ENCODE results near the gene KCNK15. TPM values are rescaled to one million over a fixed set of nuclear protein-coding genes. Genes with fewer than 3 reads are reported as not detected.

The KCNK15 gene
- total and polyA plus RNA-seq, 10 of the 15 experiments (the other 5 are each of a cell fraction or from before 2014, with no cell fraction given): not detected

DNA sequence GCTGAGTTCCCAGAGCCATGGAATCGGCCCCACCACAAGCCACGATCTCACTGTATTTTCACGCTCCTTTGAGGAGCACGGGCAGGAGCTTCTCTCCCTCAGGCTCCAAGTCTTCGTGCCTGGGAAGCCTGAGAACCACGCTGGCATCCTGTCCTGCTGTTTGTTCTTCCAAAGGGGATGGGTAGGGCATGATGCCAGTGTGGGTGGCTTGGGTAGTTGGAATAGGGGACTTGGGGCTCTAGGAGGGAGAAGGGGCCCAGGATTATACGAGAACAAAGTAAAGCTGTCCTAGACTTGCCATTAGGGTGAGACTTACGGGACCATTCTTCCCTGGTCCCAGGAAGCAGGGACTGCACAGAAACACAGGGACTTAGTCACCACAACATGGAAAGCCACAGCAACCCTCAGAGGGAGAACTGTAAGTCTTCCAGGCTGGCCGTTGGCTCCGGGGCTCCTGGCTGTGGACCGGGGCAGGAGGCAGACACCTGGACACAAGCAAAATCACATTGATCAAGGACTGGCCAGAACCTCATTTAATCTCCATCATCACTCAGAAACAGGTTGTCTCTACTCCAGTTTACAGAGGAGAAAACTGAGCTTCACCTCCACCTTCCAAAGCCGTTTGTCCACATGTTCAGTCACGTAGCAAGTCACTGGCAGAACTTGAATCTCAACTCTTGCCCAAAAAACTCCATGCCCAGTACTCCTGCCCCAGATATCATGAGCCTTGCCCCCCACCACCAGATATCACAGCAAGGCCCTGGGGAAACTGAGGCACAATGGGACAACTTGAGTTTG, 29.2 kb upstream of the KCNK15 start:
- no peak overlapping the region for H3K9ac ChIP-seq (ENCODE audit: control insufficient read depth, insufficient read depth, low read length)
- ChIA-PET CTCF (interaction anchor here (0.6 to 1.1 kb wide), 3 partner anchors 31 to 66 kb away, joined by 3 read pairs; no protein-coding TSS in a partner anchor), SMC1A (ENCODE audit: uncharacterized antibody, unreplicated experiment) (no interaction called here), RAD21 (ENCODE audit: unreplicated experiment) (no interaction called here), POLR2A (no interaction called here)
- H3K27ac ChIP-seq (ENCODE audit: control insufficient read depth, insufficient read depth): no peak overlapping the region
- H3K4me3 ChIP-seq: no peak overlapping the region
- no peak overlapping the region for H3K4me2 ChIP-seq (ENCODE audit: control insufficient read depth, insufficient read depth)
- no TSS peak for BruUV-seq (replicated peaks)
- H3K9me3 ChIP-seq (replicated peaks; ENCODE audit: control insufficient read depth, insufficient read depth, low read length): no peaks in the 10 kb centered on the region
- in situ Hi-C loops (cut with MboI) (no loop called here), intact Hi-C loops (cut with micrococcal nuclease; ENCODE audit: unreplicated experiment) (no loop called here)
- TF ChIP-seq, protein P1, sequence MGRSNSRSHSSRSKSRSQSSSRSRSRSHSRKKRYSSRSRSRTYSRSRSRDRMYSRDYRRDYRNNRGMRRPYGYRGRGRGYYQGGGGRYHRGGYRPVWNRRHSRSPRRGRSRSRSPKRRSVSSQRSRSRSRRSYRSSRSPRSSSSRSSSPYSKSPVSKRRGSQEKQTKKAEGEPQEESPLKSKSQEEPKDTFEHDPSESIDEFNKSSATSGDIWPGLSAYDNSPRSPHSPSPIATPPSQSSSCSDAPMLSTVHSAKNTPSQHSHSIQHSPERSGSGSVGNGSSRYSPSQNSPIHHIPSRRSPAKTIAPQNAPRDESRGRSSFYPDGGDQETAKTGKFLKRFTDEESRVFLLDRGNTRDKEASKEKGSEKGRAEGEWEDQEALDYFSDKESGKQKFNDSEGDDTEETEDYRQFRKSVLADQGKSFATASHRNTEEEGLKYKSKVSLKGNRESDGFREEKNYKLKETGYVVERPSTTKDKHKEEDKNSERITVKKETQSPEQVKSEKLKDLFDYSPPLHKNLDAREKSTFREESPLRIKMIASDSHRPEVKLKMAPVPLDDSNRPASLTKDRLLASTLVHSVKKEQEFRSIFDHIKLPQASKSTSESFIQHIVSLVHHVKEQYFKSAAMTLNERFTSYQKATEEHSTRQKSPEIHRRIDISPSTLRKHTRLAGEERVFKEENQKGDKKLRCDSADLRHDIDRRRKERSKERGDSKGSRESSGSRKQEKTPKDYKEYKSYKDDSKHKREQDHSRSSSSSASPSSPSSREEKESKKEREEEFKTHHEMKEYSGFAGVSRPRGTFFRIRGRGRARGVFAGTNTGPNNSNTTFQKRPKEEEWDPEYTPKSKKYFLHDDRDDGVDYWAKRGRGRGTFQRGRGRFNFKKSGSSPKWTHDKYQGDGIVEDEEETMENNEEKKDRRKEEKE (IDR thresholded peaks at IDR 0.05): no peak
- no peak for TF ChIP-seq BRCA1 (IDR thresholded peaks at IDR 0.05; ENCODE audit: low read depth, low read length)
- no peaks in the 10 kb centered on the region for H3K4me1 ChIP-seq (ENCODE audit: control insufficient read depth, insufficient read depth, low read length)
- H3K27me3 ChIP-seq (replicated peaks in 1 of 2; ENCODE audit: control insufficient read depth in 2 of 2, insufficient read depth in 2 of 2, low read length in 1 of 2): peaks cover 1 to 3% of the 10 kb centered on the region in 2 experiments; a peak in 2 of 4 replicates
- no peaks in the 10 kb centered on the region for H3K79me2 ChIP-seq (ENCODE audit: control insufficient read depth, insufficient read depth, low read length)
- FAIRE-seq (no peak), DNase-seq (ENCODE audit: low read depth, low spot score) (no peak), ATAC-seq (no peak)
- H4K20me1 ChIP-seq (ENCODE audit: control insufficient read depth, insufficient read depth): no peaks in the 10 kb centered on the region
- WGBS (ENCODE audit: insufficient coverage, insufficient replicate concordance, low lambda C conversion rate, missing lambda C conversion rate): 42% methylated on average over 13 of the region's 13 CpGs
- H2AFZ ChIP-seq (ENCODE audit: control insufficient read depth, low read depth, low read length): no peak overlapping the region
- no peaks in the 10 kb centered on the region for H3K36me3 ChIP-seq (ENCODE audit: control insufficient read depth in 2 of 2, insufficient read depth in 2 of 2, low read length in 1 of 2)

DNA sequence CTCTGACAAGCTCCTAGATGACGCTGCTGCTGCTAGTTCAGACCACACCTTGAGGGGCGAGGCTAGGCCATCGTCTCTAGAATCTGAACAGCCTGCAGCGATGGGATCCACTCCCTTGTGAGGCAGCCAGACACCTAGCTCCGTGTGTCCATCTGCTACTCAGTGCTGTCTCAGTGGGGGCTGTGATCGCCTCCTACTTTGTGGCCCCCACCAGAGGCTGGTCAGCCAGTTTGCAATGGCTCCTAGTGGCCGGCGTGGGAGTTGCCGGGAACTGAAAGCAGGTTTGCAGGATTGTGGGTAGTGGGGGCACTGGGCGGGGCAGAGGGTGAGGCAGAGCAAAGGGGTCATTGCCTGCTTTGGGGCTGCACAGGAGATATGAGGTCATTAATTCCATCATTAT, 27.7 kb upstream of the KCNK15 start:
- in situ Hi-C loops (cut with MboI): no loop called here
- intact Hi-C loops (cut with micrococcal nuclease; ENCODE audit: unreplicated experiment): no loop called here
- CTCF ChIA-PET: no interaction called here
- no peaks in the 10 kb centered on the region for H3K9me3 ChIP-seq (replicated peaks; ENCODE audit: control insufficient read depth, insufficient read depth, low read length)
- H3K4me3 ChIP-seq: no peak overlapping the region
- peaks cover 0 to 1% of the 10 kb centered on the region in 2 experiments; a peak in 2 of 4 replicates for H3K27me3 ChIP-seq (replicated peaks in 1 of 2; ENCODE audit: control insufficient read depth in 2 of 2, insufficient read depth in 2 of 2, low read length in 1 of 2)
- no peak overlapping the region for H3K9ac ChIP-seq (ENCODE audit: control insufficient read depth, insufficient read depth, low read length)
- no peaks in the 10 kb centered on the region for H3K4me1 ChIP-seq (ENCODE audit: control insufficient read depth, insufficient read depth, low read length)
- SMC1A ChIA-PET (ENCODE audit: uncharacterized antibody, unreplicated experiment): interaction anchor here (1.0 to 1.2 kb wide), 2 partner anchors 8 to 14 kb away, joined by 3 read pairs; no protein-coding TSS in a partner anchor
- no TSS peak for BruUV-seq (replicated peaks)
- ATAC-seq (no peak), DNase-seq (ENCODE audit: low read depth, low spot score) (no peak), FAIRE-seq (no peak)
- WGBS (ENCODE audit: insufficient coverage, insufficient replicate concordance, low lambda C conversion rate, missing lambda C conversion rate): 60% methylated on average over 10 of the region's 10 CpGs
- no peak overlapping the region for H2AFZ ChIP-seq (ENCODE audit: control insufficient read depth, low read depth, low read length)
- no peak overlapping the region for H3K4me2 ChIP-seq (ENCODE audit: control insufficient read depth, insufficient read depth)
- POLR2A ChIA-PET: interaction anchor here (0.6 kb wide), 1 partner anchor 39 kb away, joined by 3 read pairs; no protein-coding TSS in a partner anchor
- H3K79me2 ChIP-seq (ENCODE audit: control insufficient read depth, insufficient read depth, low read length): no peaks in the 10 kb centered on the region
- no peak overlapping the region for H3K27ac ChIP-seq (ENCODE audit: control insufficient read depth, insufficient read depth)
- no peaks in the 10 kb centered on the region for H3K36me3 ChIP-seq (ENCODE audit: control insufficient read depth in 2 of 2, insufficient read depth in 2 of 2, low read length in 1 of 2)
- RAD21 ChIA-PET (ENCODE audit: unreplicated experiment): no interaction called here
- H4K20me1 ChIP-seq (ENCODE audit: control insufficient read depth, insufficient read depth): no peaks in the 10 kb centered on the region
- TF ChIP-seq, protein P2, sequence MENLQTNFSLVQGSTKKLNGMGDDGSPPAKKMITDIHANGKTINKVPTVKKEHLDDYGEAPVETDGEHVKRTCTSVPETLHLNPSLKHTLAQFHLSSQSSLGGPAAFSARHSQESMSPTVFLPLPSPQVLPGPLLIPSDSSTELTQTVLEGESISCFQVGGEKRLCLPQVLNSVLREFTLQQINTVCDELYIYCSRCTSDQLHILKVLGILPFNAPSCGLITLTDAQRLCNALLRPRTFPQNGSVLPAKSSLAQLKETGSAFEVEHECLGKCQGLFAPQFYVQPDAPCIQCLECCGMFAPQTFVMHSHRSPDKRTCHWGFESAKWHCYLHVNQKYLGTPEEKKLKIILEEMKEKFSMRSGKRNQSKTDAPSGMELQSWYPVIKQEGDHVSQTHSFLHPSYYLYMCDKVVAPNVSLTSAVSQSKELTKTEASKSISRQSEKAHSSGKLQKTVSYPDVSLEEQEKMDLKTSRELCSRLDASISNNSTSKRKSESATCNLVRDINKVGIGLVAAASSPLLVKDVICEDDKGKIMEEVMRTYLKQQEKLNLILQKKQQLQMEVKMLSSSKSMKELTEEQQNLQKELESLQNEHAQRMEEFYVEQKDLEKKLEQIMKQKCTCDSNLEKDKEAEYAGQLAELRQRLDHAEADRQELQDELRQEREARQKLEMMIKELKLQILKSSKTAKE (IDR thresholded peaks at IDR 0.05; ENCODE audit: low read depth, poor library complexity, severe bottlenecking): no peak
- TF ChIP-seq HDAC6 (IDR thresholded peaks at IDR 0.05; ENCODE audit: unreplicated experiment): no peak
- TF ChIP-seq POLR2AphosphoS2 (IDR thresholded peaks at IDR 0.05; ENCODE audit: low read depth, low read length): no peak
- TF ChIP-seq, protein P3, sequence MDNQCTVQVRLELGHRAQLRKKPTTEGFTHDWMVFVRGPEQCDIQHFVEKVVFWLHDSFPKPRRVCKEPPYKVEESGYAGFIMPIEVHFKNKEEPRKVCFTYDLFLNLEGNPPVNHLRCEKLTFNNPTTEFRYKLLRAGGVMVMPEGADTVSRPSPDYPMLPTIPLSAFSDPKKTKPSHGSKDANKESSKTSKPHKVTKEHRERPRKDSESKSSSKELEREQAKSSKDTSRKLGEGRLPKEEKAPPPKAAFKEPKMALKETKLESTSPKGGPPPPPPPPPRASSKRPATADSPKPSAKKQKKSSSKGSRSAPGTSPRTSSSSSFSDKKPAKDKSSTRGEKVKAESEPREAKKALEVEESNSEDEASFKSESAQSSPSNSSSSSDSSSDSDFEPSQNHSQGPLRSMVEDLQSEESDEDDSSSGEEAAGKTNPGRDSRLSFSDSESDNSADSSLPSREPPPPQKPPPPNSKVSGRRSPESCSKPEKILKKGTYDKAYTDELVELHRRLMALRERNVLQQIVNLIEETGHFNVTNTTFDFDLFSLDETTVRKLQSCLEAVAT (IDR thresholded peaks at IDR 0.05): no peak
- no peak for TF ChIP-seq MTA2 (IDR thresholded peaks at IDR 0.05; ENCODE audit: low read depth)
- no peak for TF ChIP-seq ZNF217 (IDR thresholded peaks at IDR 0.05)
- TF ChIP-seq, protein P4, sequence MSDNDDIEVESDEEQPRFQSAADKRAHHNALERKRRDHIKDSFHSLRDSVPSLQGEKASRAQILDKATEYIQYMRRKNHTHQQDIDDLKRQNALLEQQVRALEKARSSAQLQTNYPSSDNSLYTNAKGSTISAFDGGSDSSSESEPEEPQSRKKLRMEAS (IDR thresholded peaks at IDR 0.05; ENCODE audit: low read depth, low read length): no peak
